ENCODE results near the gene FOXO4.

Gene FOXO4

GRCh38 chrX:71140440-71140839 is 44.8 kb downstream of the FOXO4 start:
- DNase-seq (ENCODE audit: low read depth in 3 of 3) = no peak

DNA sequence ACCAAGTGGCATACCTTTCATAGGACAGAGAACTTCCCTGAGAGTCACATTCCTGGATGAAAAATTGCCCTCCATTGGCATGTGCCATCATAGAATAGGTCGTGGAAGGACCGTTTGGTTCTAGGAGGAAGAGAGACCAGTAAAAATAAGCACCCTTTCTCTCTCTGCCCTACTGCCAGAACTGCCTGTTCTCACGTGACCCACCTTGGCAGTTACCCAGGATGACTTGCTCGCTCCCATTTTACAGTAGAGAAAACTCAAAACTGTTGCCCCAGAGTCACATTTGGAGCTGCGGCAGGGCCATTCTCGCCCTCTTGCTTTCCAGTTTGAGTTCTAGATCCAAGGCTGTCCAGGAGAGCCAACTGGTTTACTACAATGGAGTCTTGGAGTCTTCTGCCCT is 47.9 kb downstream of the FOXO4 start:
- no peak for DNase-seq (ENCODE audit: low read depth in 3 of 3)

- DNase-seq (ENCODE audit: low read depth in 3 of 3) = no peak
Measured at GRCh38 chrX:71144651-71145050, 49.0 kb downstream of the FOXO4 start, which contains the start of gene NLGN3. Gene NLGN3, plus strand, starts transcription at chrX:71144841. Its CDS starts 2,909 bp downstream, at chrX:71147750.

DNA sequence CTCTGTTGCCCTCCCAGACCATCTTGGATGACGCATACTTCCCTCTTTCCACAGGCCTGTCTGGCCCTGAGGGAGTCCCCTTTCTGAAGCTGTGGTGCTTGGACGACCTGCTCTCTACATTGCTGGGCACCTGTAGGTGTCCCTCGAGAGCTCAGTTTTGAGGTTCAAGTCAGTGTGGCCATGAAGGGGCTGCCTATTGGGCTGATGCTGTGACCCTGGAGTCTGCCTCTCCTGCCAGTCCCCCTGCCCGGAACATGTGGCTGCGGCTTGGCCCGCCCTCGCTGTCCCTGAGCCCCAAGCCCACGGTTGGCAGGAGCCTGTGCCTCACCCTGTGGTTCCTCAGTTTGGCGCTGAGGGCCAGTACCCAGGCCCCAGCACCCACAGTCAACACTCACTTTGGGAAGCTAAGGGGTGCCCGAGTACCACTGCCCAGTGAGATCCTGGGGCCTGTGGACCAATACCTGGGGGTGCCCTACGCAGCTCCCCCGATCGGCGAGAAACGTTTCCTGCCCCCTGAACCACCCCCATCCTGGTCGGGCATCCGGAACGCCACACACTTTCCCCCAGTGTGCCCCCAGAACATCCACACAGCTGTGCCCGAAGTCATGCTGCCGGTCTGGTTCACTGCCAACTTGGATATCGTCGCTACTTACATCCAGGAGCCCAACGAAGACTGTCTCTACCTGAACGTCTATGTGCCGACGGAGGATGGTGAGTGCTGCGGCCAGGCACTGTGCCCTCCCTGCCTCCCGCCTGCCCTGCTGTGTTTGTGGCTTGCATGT is 52.0 kb downstream of the FOXO4 start:
- no peak for DNase-seq (ENCODE audit: low read depth in 3 of 3)

DNA sequence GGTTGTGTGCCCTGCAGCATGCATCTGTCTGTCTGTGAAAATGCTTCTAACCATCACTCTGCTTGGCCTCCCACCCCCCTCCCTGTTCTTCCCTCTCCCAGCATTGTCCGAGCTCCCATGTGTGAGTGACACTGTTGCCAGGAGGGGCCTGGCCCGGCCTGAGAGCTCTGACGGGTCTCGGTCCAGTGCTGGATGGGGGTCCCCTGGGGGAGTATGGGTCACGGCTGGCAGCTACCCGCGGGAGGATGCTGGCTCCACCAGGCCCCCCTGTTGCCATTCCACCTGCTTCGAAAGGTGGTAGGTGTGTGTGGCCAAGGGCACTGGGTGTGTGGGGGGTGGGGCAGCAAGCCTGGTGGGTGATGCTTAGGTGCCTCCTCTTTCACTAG is 52.6 kb downstream of the FOXO4 start:
- no peak for DNase-seq (ENCODE audit: low read depth in 3 of 3)

DNA sequence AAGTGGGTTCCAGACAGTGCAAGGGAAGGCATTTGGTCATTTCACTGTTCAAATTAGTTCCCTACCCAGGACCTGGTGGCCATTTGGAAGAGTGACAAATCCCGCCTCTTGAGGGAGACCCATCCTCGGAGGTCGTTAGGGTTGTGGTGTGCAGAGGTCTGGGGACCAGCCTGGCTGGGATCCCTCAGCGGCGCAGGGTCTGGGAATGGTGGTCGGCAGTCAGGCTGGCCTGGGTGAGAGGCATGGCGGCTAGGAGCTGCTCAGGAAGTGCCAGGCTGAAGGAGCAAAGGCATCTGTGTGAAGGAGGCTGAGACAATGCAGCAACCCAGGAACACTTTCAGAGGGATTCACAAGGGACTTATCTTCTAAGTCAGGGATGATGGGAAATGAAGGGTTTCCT is 55.7 kb downstream of the FOXO4 start:
- no peak for DNase-seq (ENCODE audit: low read depth in 3 of 3)

All from stimulated activated CD4-positive, alpha-beta T cell treated with anti-CD3 and anti-CD28 coated beads, TNF-alpha, amount 100 ng/mL, for 48 hours (primary cell).